Measurements from ENCODE around the gene CD1B.
"Not testable (repeated sequence)": the region's sequence is repeated elsewhere in the genome, so short reads cannot be mapped to it uniquely, and the experiment has no call there.

CD1B gene

DNA sequence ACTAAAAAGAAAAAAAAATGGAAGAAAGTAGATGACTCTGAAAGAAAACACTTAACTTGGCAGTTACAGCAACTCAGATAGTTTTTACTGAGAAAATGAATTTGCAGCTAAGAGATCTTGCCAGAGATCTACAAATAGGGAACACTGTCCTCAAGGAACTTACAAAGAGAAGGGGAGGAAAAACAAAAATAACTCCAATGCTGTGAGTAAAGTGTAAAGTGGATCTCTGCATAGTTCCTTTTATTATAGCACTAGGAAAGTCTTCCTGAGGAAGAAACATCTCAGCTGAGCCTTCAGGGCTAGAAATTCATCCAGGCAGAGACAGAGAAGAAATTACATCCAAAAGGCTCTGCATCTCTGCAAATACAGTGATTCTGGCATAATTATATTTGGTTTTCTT lies 3.9 kb downstream of the CD1B start:
- no peak for DNase-seq

DNA sequence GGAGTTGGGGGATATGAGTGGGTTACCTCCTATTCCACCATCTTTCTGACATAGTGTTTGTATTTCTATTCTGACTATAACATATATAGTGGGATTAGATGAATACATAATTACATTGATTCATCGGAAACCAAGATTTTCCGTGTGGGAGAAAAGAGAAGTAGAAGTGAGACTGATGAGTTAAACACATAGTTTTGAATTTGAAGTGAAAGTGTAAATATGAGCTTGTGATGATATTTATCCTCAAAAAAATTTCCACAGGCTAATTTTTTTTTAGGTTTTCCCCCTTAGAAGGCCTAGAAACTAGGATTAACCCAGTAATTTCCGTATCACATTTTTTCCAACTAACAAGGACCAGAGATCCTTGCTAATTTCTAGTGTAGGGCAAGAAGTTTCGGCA lies 6.9 kb downstream of the CD1B start:
- DNase-seq, result no peak

DNA sequence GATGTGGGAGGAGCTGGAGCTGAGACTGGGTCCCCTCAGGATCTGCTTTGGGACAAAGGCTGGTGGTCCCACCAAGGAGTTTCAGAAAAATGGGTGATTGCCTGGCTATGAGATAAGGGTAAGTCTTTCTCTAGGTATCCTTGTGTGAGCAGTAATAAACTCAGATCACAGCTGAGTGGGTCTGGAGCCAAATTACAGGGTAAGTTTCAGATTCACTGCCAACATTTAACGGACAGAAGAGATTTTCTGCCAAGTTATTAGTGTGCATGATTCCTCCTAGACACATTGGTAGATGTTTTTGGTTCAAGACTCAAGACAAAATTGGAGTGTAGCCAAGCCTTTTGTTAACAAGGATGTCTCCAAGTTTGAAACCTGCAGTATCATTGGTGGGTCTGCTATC lies 7.5 kb downstream of the CD1B start:
- no peak for DNase-seq

DNA sequence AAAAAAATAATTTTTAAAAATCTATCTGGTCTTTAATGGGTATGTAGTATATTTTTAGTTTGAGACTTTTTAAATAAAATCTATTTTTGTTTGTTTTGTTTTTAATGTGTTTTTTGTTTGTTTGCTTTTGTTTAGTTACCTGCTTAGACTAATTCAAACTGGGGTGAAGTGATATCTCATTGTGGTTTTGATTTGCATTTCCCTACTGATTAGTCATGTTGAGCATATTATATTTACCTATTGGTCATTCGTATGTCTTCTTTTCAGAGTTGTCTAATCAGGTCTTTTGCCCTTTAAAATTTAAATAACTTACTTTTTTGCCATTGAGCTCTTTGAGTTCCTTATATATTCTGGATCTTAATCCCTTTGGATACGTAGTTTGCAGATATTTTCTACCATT lies 20.3 kb downstream of the CD1B start:
- DNase-seq, result no peak

DNA sequence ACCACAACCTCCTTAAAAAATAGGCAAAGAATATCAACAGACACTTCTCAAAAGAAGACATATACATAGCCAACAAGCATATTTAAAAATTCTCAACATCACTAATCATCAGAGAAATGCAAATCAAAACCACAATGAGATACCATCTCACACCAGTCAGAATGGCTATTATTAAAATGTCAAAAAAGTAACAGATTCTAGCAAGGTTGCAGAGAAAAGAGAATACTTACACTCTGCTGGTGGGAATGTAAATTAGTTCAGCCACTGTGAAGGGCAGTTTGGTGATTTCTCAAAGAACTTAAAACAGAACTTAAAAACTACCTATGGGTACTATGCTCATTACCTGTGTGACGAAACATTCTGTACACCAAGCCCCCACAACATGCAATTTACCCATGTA lies 20.7 kb downstream of the CD1B start:
- no peak for DNase-seq

DNA sequence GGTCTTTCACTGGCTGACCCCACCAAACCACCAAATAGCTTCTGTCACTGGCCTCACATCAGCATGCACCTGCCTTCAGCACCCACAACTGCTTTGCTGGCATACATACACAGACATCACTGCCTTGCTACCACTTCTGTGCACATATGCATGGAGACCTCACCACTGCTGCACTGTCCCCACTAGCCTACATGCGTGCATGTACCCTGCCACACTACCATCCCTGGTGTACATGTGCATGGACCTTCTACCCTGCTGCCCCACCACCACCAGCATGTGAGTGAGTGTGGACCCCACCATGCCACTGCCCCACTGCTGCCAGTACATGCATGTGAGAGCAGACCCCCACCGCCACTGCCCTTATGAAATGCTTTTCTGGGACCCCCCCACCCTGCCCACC lies 35.5 kb downstream of the CD1B start:
- no peak for DNase-seq

DNA sequence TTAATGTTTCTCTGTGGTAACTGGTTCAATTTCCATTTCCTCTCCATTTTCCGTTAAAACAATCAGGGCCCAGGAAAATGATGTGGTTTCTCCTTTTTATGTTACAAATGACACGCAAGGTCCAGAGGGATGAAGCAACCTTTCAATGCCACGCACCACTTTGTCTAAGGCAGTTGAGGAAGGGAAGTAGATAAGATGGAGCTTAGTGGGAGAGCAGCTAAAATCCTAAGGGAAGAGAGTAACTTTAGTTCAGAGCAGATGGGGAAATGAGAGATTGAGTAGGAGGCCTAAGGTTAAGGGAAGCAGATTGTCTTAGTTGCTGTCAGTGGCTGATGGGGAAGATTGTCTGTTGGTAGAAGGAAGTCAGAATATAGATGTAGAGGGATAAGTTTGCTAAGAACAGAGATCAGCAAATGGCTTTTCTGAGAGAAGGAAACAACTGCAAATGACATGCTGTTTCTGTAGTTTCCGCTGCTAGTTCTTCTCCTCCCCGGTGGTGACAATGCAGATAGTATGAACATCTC lies 40.9 kb downstream of the CD1B start:
- no peak for DNase-seq

DNA sequence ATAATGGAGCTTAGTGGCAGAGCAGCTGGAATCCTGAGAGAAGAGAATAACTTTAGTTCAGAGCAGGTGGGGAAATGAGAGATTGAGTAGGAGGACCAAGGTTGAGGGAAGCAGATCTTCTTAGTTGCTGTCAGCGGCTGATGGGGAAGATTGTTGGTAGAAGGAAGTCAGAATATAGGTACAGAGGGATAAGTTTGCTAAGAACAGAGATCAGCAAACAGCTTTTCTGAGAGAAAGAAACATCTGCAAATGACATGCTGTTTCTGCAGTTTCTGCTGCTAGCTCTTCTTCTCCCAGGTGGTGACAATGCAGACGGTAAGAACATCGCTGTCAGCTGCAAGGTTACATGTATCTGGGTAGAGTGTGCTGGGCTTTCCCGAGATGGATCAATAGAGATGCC lies 41.5 kb downstream of the CD1B start, which contains the start of gene CD1C:
Gene CD1C (plus strand): TSS at position 113 of the 400 bp plus-strand sequence. CDS start 142 bp downstream, at position 255.
- no peak for DNase-seq

DNA sequence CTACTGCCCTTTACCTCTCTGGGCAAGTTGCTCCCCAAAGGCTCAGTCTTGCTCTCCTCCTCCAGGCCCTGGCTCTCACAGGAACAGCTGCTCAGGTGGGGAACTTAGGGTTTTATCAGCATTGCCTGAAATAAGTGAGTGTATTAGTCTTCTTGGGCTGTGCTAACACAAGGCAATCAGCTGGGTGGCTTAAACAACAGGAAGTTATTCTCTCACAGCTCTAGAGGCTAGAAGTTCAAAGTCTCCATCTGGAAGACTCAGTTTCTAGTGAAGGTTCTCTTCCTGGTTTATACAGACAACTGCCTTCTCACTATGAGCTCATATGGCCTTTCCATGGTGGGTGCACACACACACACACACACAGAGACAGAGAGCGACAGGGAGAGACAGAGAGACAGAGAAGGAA lies 44.4 kb downstream of the CD1B start:
- DNase-seq, result no peak

DNA sequence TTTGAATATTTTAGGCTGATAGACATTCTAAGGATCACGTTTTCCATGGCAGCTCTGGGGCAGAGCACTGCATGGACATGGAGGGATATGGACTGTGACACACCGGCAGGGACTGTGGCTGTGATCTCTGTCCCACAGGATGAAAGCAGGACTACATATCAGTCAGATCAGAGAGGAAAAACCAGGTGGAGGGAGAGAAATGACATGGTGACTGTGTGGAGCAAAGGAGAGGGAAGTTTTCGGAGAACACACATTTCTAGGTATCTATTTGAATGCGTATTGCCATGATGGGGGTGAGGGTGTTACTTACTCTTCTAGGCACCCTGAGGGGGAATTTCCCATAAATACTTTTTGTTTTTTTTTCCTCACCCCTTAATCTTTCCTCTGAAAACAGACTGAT lies 44.8 kb downstream of the CD1B start:
- DNase-seq, result no peak

DNA sequence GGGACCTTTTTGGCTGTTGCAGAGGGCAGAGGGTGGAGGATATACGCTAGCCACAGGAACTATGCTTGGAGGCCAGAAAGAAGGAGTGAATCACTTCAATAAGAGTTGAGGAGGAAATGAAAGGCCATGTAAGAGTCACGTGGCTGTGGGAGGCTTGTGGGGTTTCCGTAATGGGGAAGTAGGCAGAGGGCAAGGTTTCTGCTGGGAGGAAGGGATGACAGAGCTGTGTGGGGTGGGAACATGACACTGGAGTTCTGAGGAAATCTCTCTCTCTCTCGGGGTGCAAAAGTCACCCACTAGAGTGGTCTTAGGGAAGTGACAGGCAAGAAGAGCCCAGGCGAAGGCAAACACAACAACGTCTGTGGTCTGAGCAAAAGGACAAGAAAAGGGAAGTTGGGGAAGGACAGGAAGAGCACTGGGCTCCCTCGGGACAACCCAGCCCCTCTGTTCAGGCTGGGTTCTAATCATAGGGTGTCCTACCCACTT lies 45.5 kb downstream of the CD1B start:
- no peak for DNase-seq

DNA sequence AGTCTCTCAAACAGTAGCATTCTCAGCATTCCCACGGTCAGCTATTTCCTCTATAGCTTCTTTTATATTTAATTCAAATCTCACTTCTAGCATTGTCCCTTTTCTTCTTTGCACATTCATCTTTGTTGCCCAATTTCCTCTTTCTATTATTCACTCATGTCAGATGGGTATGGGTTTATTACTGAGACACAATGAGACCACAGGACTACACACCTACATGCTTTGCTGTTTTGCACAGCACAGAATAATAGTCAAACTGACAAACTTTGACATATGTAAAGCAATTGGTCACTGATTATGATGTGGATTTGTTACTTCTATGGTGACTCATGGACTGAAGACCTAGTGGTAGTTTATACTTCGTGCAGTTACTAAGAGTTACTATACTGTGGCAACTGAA lies 47.4 kb downstream of the CD1B start:
- no peak for DNase-seq

DNA sequence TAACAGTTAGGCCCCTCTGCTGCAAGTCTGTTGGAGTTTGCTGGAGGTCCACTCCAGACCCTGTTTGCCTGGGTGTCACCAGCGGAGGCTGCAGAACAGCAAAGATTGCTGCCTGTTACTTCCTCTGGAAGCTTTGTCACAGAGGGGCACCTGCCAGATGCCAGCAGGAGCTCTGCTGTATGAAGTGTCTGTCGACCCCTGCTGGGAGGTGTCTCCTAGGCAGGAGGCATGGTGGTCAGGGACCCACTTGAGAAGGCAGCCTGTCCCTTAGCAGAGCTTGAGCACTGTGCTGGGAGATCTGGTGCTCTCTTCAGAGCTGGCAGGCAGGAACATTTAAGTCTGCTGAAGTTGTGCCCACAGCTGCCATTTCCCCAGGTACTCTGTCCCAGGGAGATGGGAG lies 48.9 kb downstream of the CD1B start:
- not testable (repeated sequence) for DNase-seq
